ENCODE results near the gene CEP89.
A peak's percentile ranks its signal among the peaks of the same experiment; 100 is the strongest.

The CEP89 gene

GRCh38 chr19:32917616-32917996, 54.2 kb downstream of the CEP89 start:
- Mint-ChIP-seq H3K4me3 (no peak overlapping the region), H3K27ac (peak overlapping the region in 1 of 2 donors; percentile 10)

GRCh38 chr19:32916969-32917615, 54.7 kb downstream of the CEP89 start:
- Mint-ChIP-seq H3K4me3 (no peak overlapping the region), H3K9me3 (no peaks in the 10 kb centered on the region), H3K27ac (peak overlapping the region in 1 of 2 donors; percentile 10), H3K27me3 (no peaks in the 10 kb centered on the region), H3K4me1 (peaks cover 9% of the 10 kb centered on the region)
- no peak for ATAC-seq
- no peak for DNase-seq

More at GRCh38 chr19:32917616-32917996, 54.2 kb downstream of the CEP89 start:
- no peaks in the 10 kb centered on the region for H3K9me3 Mint-ChIP-seq
- no peaks in the 10 kb centered on the region for H3K27me3 Mint-ChIP-seq
- DNase-seq (no peak), ATAC-seq (no peak)
- peaks cover 10% of the 10 kb centered on the region for H3K4me1 Mint-ChIP-seq

- DNase-seq: no peak
- Mint-ChIP-seq H3K27me3 (no peaks in the 10 kb centered on the region), H3K4me3 (no peak overlapping the region)
These were observed 56.7 kb downstream of the CEP89 start for GRCh38 chr19:32914879-32915660.

GRCh38 chr19:32911467-32911866, 60.3 kb downstream of the CEP89 start:
- H3K9me3 Mint-ChIP-seq: no peaks in the 10 kb centered on the region
- H3K27me3 Mint-ChIP-seq: no peaks in the 10 kb centered on the region
- no peaks in the 10 kb centered on the region for H3K4me1 Mint-ChIP-seq
- no peak overlapping the region for H3K27ac Mint-ChIP-seq
- no peak overlapping the region for H3K4me3 Mint-ChIP-seq
- DNase-seq (no peak), ATAC-seq (no peak)

More at GRCh38 chr19:32914879-32915660, 56.7 kb downstream of the CEP89 start:
- no peak for ATAC-seq
- Mint-ChIP-seq H3K27ac (no peak overlapping the region), H3K9me3 (no peaks in the 10 kb centered on the region), H3K4me1 (no peaks in the 10 kb centered on the region)

GRCh38 chr19:32910874-32911273, 60.9 kb downstream of the CEP89 start:
- Mint-ChIP-seq H3K27me3 (no peaks in the 10 kb centered on the region), H3K4me3 (no peak overlapping the region), H3K9me3 (peaks cover 0 to 4% of the 10 kb centered on the region in 2 donors), H3K27ac (no peak overlapping the region), H3K4me1 (no peaks in the 10 kb centered on the region)
- DNase-seq (no peak), ATAC-seq (no peak)

GRCh38 chr19:32910094-32910493, 61.7 kb downstream of the CEP89 start:
- ATAC-seq (no peak), DNase-seq (no peak)
- Mint-ChIP-seq H3K27me3 (no peaks in the 10 kb centered on the region), H3K4me3 (no peak overlapping the region), H3K27ac (no peak overlapping the region), H3K9me3 (peaks cover 0 to 8% of the 10 kb centered on the region in 2 donors), H3K4me1 (no peaks in the 10 kb centered on the region)

- ATAC-seq (no peak), DNase-seq (no peak)
- Mint-ChIP-seq H3K9me3 (peaks cover 0 to 8% of the 10 kb centered on the region in 2 donors), H3K4me1 (no peaks in the 10 kb centered on the region), H3K27me3 (no peaks in the 10 kb centered on the region), H3K27ac (no peak overlapping the region), H3K4me3 (no peak overlapping the region)
These were observed 62.5 kb downstream of the CEP89 start for GRCh38 chr19:32909257-32909656.

- Mint-ChIP-seq H3K4me1 (no peaks in the 10 kb centered on the region), H3K27me3 (no peaks in the 10 kb centered on the region), H3K4me3 (no peak overlapping the region), H3K27ac (no peak overlapping the region), H3K9me3 (peaks cover 0 to 8% of the 10 kb centered on the region in 2 donors)
- DNase-seq (no peak), ATAC-seq (no peak)
These were observed 63.0 kb downstream of the CEP89 start for GRCh38 chr19:32908641-32909190.

- DNase-seq (no peak), ATAC-seq (no peak)
- no peak overlapping the region for H3K27ac Mint-ChIP-seq
- H3K27me3 Mint-ChIP-seq: no peaks in the 10 kb centered on the region
- H3K4me3 Mint-ChIP-seq: no peak overlapping the region
- peaks cover 0 to 8% of the 10 kb centered on the region in 2 donors for H3K9me3 Mint-ChIP-seq
- H3K4me1 Mint-ChIP-seq: no peaks in the 10 kb centered on the region
These were observed 69.3 kb downstream of the CEP89 start for GRCh38 chr19:32902448-32902847.

- H3K27me3 Mint-ChIP-seq: no peaks in the 10 kb centered on the region
These were observed 70.1 kb downstream of the CEP89 start for GRCh38 chr19:32901504-32902161.

GRCh38 chr19:32896516-32897214, 75.1 kb downstream of the CEP89 start:
- H3K4me1 Mint-ChIP-seq: peaks cover 8% of the 10 kb centered on the region
- H3K9me3 Mint-ChIP-seq: peaks cover 13 to 17% of the 10 kb centered on the region in 2 donors
- no peaks in the 10 kb centered on the region for H3K27me3 Mint-ChIP-seq
- ATAC-seq (no peak), DNase-seq (no peak)
- no peak overlapping the region for H3K27ac Mint-ChIP-seq
- H3K4me3 Mint-ChIP-seq: no peak overlapping the region

More at GRCh38 chr19:32901504-32902161, 70.1 kb downstream of the CEP89 start:
- H3K4me3 Mint-ChIP-seq: no peak overlapping the region
- H3K4me1 Mint-ChIP-seq: no peaks in the 10 kb centered on the region
- peaks cover 0 to 8% of the 10 kb centered on the region in 2 donors for H3K9me3 Mint-ChIP-seq
- peak overlapping the region in 1 of 2 donors; percentile 72 for H3K27ac Mint-ChIP-seq
- ATAC-seq (no peak), DNase-seq (no peak)

GRCh38 chr19:32895384-32895783, 76.4 kb downstream of the CEP89 start:
- ATAC-seq (peak; percentile 92), DNase-seq (no peak)
- Mint-ChIP-seq H3K9me3 (peaks cover 21 to 23% of the 10 kb centered on the region in 2 donors), H3K4me3 (no peak overlapping the region), H3K4me1 (peaks cover 8% of the 10 kb centered on the region), H3K27me3 (no peaks in the 10 kb centered on the region), H3K27ac (no peak overlapping the region)

- H3K4me1 Mint-ChIP-seq: peaks cover 8% of the 10 kb centered on the region
- no peak overlapping the region for H3K4me3 Mint-ChIP-seq
- peaks cover 21 to 23% of the 10 kb centered on the region in 2 donors for H3K9me3 Mint-ChIP-seq
- H3K27me3 Mint-ChIP-seq: no peaks in the 10 kb centered on the region
- ATAC-seq (no peak), DNase-seq (no peak)
- H3K27ac Mint-ChIP-seq: no peak overlapping the region
These were observed 80.1 kb downstream of the CEP89 start for GRCh38 chr19:32891609-32892008.

GRCh38 chr19:32890841-32891240, 80.9 kb downstream of the CEP89 start:
- no peak overlapping the region for H3K4me3 Mint-ChIP-seq
- H3K27ac Mint-ChIP-seq: peak overlapping the region in 1 of 2 donors; percentile 35
- no peaks in the 10 kb centered on the region for H3K27me3 Mint-ChIP-seq
- peaks cover 8% of the 10 kb centered on the region for H3K4me1 Mint-ChIP-seq
- ATAC-seq: no peak
- no peak for DNase-seq
- peaks cover 21 to 23% of the 10 kb centered on the region in 2 donors for H3K9me3 Mint-ChIP-seq

- H3K27me3 Mint-ChIP-seq: no peaks in the 10 kb centered on the region
- H3K27ac Mint-ChIP-seq: no peak overlapping the region
- peaks cover 5% of the 10 kb centered on the region for H3K4me1 Mint-ChIP-seq
- H3K4me3 Mint-ChIP-seq: no peak overlapping the region
- ATAC-seq: no peak
- peaks cover 21 to 23% of the 10 kb centered on the region in 2 donors for H3K9me3 Mint-ChIP-seq
- no peak for DNase-seq
These were observed 81.4 kb downstream of the CEP89 start for GRCh38 chr19:32890326-32890725.
